KBM-7 (cell line): ENCODE results near the gene BNC1.
A peak's percentile ranks its signal among the peaks of the same experiment; 100 is the strongest.
"Not testable (repeated sequence)": the region's sequence is repeated elsewhere in the genome, so short reads cannot be mapped to it uniquely, and the experiment has no call there.

ENCODE experiments used
- DNase-seq: peaks from one replicate; pipeline ENCODE4 v3.0.0-alpha.2; 2015
- in situ Hi-C: fragments of 300-500 bp; cut with MboI; formaldehyde crosslinking; loops from 2 replicates; pipeline ENCODE4 v1.14.3; 2020; ENCODE audit warnings: low sequenced_read_pairs, low pct_unique_long_range_greater_than_20kb, mixed read lengths

BNC1 gene

GRCh38 chr15:83268147-83268546 is 16.3 kb downstream of the BNC1 start:
- in situ Hi-C loops: loop anchor here (25.0 kb wide), 1 partner anchor 294 kb away; no protein-coding TSS in a partner anchor
- DNase-seq: no peak

GRCh38 chr15:83262594-83263315 is 21.7 kb downstream of the BNC1 start:
- in situ Hi-C loops: loop anchor here (25.0 kb wide), 1 partner anchor 300 kb away; no protein-coding TSS in a partner anchor
- DNase-seq: no peak

- not testable (repeated sequence) for DNase-seq
- in situ Hi-C loops: loop anchor here (25.0 kb wide), 1 partner anchor 300 kb away; no protein-coding TSS in a partner anchor
These were observed 22.3 kb downstream of the BNC1 start for GRCh38 chr15:83262181-83262580.

GRCh38 chr15:83250781-83251180 is 33.7 kb downstream of the BNC1 start:
- no peak for DNase-seq
- in situ Hi-C loops: loop anchor here (10.0 to 25.0 kb wide), 2 partner anchors 184 to 312 kb away; no protein-coding TSS in a partner anchor

GRCh38 chr15:83249030-83249343 is 35.5 kb downstream of the BNC1 start:
- DNase-seq: no peak
- in situ Hi-C loops: no loop called here

GRCh38 chr15:83248151-83249029 is 36.1 kb downstream of the BNC1 start:
- in situ Hi-C loops: no loop called here
- DNase-seq: peak; percentile 87

- in situ Hi-C loops: no loop called here
- no peak for DNase-seq
These were observed 40.8 kb downstream of the BNC1 start for GRCh38 chr15:83243634-83244033.

- DNase-seq: no peak
- in situ Hi-C loops: no loop called here
These were observed 54.2 kb downstream of the BNC1 start for GRCh38 chr15:83230242-83230641.

- no peak for DNase-seq
These were observed 59.0 kb downstream of the BNC1 start for GRCh38 chr15:83225449-83225848.

GRCh38 chr15:83221781-83222180 is 62.7 kb downstream of the BNC1 start:
- DNase-seq, in situ Hi-C loops: not testable (repeated sequence)

More at GRCh38 chr15:83225449-83225848, 59.0 kb downstream of the BNC1 start:
- in situ Hi-C loops: no loop called here

- no peak for DNase-seq
- in situ Hi-C loops: no loop called here
These were observed 65.4 kb downstream of the BNC1 start for GRCh38 chr15:83219026-83219425.

GRCh38 chr15:83215306-83215705 is 69.2 kb downstream of the BNC1 start:
- in situ Hi-C loops: no loop called here
- DNase-seq: no peak

- no peak for DNase-seq
- in situ Hi-C loops: no loop called here
These were observed 73.8 kb downstream of the BNC1 start for GRCh38 chr15:83210619-83211018.

GRCh38 chr15:83209333-83209732 is 75.1 kb downstream of the BNC1 start:
- DNase-seq: peak; percentile 43
- in situ Hi-C loops: no loop called here

- in situ Hi-C loops: no loop called here
- DNase-seq: no peak
These were observed 76.2 kb downstream of the BNC1 start for GRCh38 chr15:83208367-83208661.

- in situ Hi-C loops: no loop called here
- DNase-seq: peak; percentile 79
These were observed 76.7 kb downstream of the BNC1 start, which contains the start of gene HDGFL3 for GRCh38 chr15:83207660-83208366. Gene HDGFL3 (minus strand): TSS chr15:83207823. CDS start chr15:83207414, 409 bp downstream.

- in situ Hi-C loops: no loop called here
- peak; percentile 66 for DNase-seq
These were observed 77.3 kb downstream of the BNC1 start for GRCh38 chr15:83207009-83207659.

GRCh38 chr15:83206526-83207008 is 77.9 kb downstream of the BNC1 start:
- DNase-seq: peak; percentile 62
- in situ Hi-C loops: no loop called here
